H9 (cell line): Measurements from ENCODE around the gene FKRP. TPM values are rescaled to one million over a fixed set of nuclear protein-coding genes. Genes with fewer than 3 reads are reported as not detected.

Source experiments
- DNase-seq: peaks from one replicate; pipeline ENCODE4 v3.0.0-alpha.2; 2017
- H2AFZ ChIP-seq: one replicate; pipeline ENCODE4 v1.6.1; 2013; ENCODE audit warnings: mild to moderate bottlenecking, low read length, control low read depth, moderate library complexity
- H2AK5ac ChIP-seq: 2 replicates; pipeline ENCODE4 v1.6.1; 2013; ENCODE audit warnings: low read length, control low read depth, mixed read lengths; ENCODE audit not compliant: insufficient read length
- H2BK120ac ChIP-seq: one replicate; pipeline ENCODE4 v1.6.1; 2013; ENCODE audit warnings: low read depth, mild to moderate bottlenecking, low read length, control low read depth, inconsistent platforms; ENCODE audit not compliant: poor library complexity, severe bottlenecking
- H2BK12ac ChIP-seq: 2 replicates; pipeline ENCODE4 v1.6.1; 2013; ENCODE audit warnings: low read length, control low read depth, mixed read lengths, low read depth; ENCODE audit not compliant: insufficient read length
- H2BK15ac ChIP-seq: 2 replicates; pipeline ENCODE4 v1.6.1; 2013; ENCODE audit warnings: low read depth, low read length, control low read depth
- H2BK20ac ChIP-seq: one replicate; pipeline ENCODE4 v1.6.1; 2013; ENCODE audit warnings: low read depth, mild to moderate bottlenecking, low read length, control low read depth, inconsistent platforms; ENCODE audit not compliant: poor library complexity, severe bottlenecking
- H2BK5ac ChIP-seq: 2 replicates; pipeline ENCODE4 v1.6.1; 2013; ENCODE audit warnings: low read length, control low read depth, mixed read lengths; ENCODE audit not compliant: insufficient read length
- H3K14ac ChIP-seq: 2 replicates; pipeline ENCODE4 v1.6.1; 2013; ENCODE audit warnings: low read length, control low read depth; ENCODE audit not compliant: insufficient read depth
- H3K18ac ChIP-seq: 2 replicates; pipeline ENCODE4 v1.6.1; 2013; ENCODE audit warnings: low read depth, mild to moderate bottlenecking, mixed read lengths, low read length, control low read depth; ENCODE audit not compliant: insufficient read length
- H3K23ac ChIP-seq: 2 replicates; pipeline ENCODE4 v1.6.1; 2013; ENCODE audit warnings: low read length, control low read depth, mixed read lengths, low read depth; ENCODE audit not compliant: insufficient read length
- H3K23me2 ChIP-seq: 2 replicates; pipeline ENCODE4 v1.6.1; 2013; ENCODE audit warnings: low read depth, mild to moderate bottlenecking, mixed read lengths, low read length, control low read depth; ENCODE audit not compliant: insufficient read length, poor library complexity, severe bottlenecking
- H3K27ac ChIP-seq: 2 replicates; pipeline ENCODE4 v1.5.1; 2013; ENCODE audit warnings: low read length, control low read depth, mixed read lengths, low read depth; ENCODE audit not compliant: insufficient read length
- H3K27me3 ChIP-seq: 2 replicates; pipeline ENCODE4 v1.6.1; 2013; ENCODE audit warnings: low read length, control low read depth, inconsistent platforms; ENCODE audit not compliant: insufficient read depth
- H3K4ac ChIP-seq: 2 replicates; pipeline ENCODE4 v1.6.1; 2013; ENCODE audit warnings: low read depth, mild to moderate bottlenecking, control low read depth, inconsistent platforms, low read length, moderate library complexity
- H3K4me1 ChIP-seq: 2 replicates; pipeline ENCODE4 v1.6.1; 2013; ENCODE audit warnings: low read length, control low read depth, inconsistent platforms; ENCODE audit not compliant: insufficient read depth
- H3K4me2 ChIP-seq: 2 replicates; pipeline ENCODE4 v1.6.1; 2013; ENCODE audit warnings: low read length, control low read depth, mixed read lengths; ENCODE audit not compliant: insufficient read length, insufficient read depth
- H3K56ac ChIP-seq: 2 replicates; pipeline ENCODE4 v1.6.1; 2013; ENCODE audit warnings: low read depth, mild to moderate bottlenecking, mixed read lengths, low read length, control low read depth; ENCODE audit not compliant: insufficient read length
- H3K79me1 ChIP-seq: 2 replicates; pipeline ENCODE4 v1.6.1; 2013; ENCODE audit warnings: low read depth, mild to moderate bottlenecking, moderate library complexity, low read length, control low read depth, inconsistent platforms; ENCODE audit not compliant: insufficient read depth, poor library complexity, severe bottlenecking
- H3K79me2 ChIP-seq: 2 replicates; pipeline ENCODE4 v1.6.1; 2013; ENCODE audit warnings: low read length, control low read depth, inconsistent platforms; ENCODE audit not compliant: insufficient read depth
- H3K9ac ChIP-seq: 2 replicates; pipeline ENCODE4 v1.6.1; 2013; ENCODE audit warnings: low read length, control low read depth, mixed read lengths; ENCODE audit not compliant: insufficient read length; ENCODE audit errors: extremely low read depth
- H3K9me3 ChIP-seq: one replicate; pipeline ENCODE4 v1.6.1; 2013; ENCODE audit warnings: low read depth, low read length, inconsistent platforms; ENCODE audit not compliant: control insufficient read depth
- H3T11ph ChIP-seq: one replicate; pipeline ENCODE4 v1.6.1; 2013; ENCODE audit warnings: mild to moderate bottlenecking, low read length, control low read depth, inconsistent platforms
- H4K20me1 ChIP-seq: one replicate; pipeline ENCODE4 v1.6.1; 2013; ENCODE audit not compliant: control insufficient read depth, insufficient read length, insufficient read depth
- H4K5ac ChIP-seq: 2 replicates; pipeline ENCODE4 v1.6.1; 2013; ENCODE audit warnings: low read depth, mild to moderate bottlenecking, mixed read lengths, low read length, control low read depth; ENCODE audit not compliant: insufficient read length
- H4K8ac ChIP-seq: replicated peaks from 2 replicates; pipeline ENCODE4 v1.6.1; 2013; ENCODE audit warnings: low read length, control low read depth, mixed read lengths, low read depth; ENCODE audit not compliant: insufficient read length
- H4K91ac ChIP-seq: 2 replicates; pipeline ENCODE4 v1.6.1; 2013; ENCODE audit warnings: low read depth, mild to moderate bottlenecking, moderate library complexity, mixed read lengths, low read length, control low read depth; ENCODE audit not compliant: insufficient read length
- H3K27ac Mint-ChIP-seq, 3 experiments: 2 replicates in 2 of 3; 3 replicates in 1 of 3; pipeline ENCODE4 v1.8.0; 2020 to 2021; ENCODE audit warnings: mixed read lengths in 3 of 3, mild to moderate bottlenecking in 1 of 3, moderate library complexity in 1 of 3
- H3K27me3 Mint-ChIP-seq: 2 replicates; pipeline ENCODE4 v1.8.0; 2021; ENCODE audit warnings: low read depth, mild to moderate bottlenecking, moderate library complexity, mixed read lengths
- H3K36me3 Mint-ChIP-seq, 3 experiments: 2 replicates in 2 of 3; 3 replicates in 1 of 3; pipeline ENCODE4 v1.8.0; 2020 to 2021; ENCODE audit warnings: low read depth in 3 of 3, mixed read lengths in 3 of 3; ENCODE audit not compliant: insufficient read depth in 1 of 3
- H3K4me1 Mint-ChIP-seq, 2 experiments: 2 replicates each; pipeline ENCODE4 v1.8.0; 2020; ENCODE audit warnings: mixed read lengths in 2 of 2
- H3K4me3 Mint-ChIP-seq, 2 experiments: 2 replicates in 1 of 2; 3 replicates in 1 of 2; pipeline ENCODE4 v1.8.0; 2020 to 2021; ENCODE audit warnings: mild to moderate bottlenecking in 2 of 2, mixed read lengths in 2 of 2, moderate library complexity in 1 of 2
- H3K9me3 Mint-ChIP-seq, 2 experiments: 2 replicates in 1 of 2; 3 replicates in 1 of 2; pipeline ENCODE4 v1.8.0; 2020; ENCODE audit warnings: mild to moderate bottlenecking in 2 of 2, mixed read lengths in 2 of 2, moderate library complexity in 1 of 2
- WGBS: extraction: QIAGEN DNeasy Blood & Tissue Kit; methylation state at CpG from one replicate; pipeline ENCODE4 v1.1.7; 2013; ENCODE audit warnings: missing lambda C conversion rate, low lambda C conversion rate, mixed read lengths; ENCODE audit not compliant: insufficient read length; ENCODE audit errors: extremely low coverage; 5-methylcytosine and 5-hydroxymethylcytosine counted together
- total RNA-seq: library from RNA; stranded (reverse); gene quantifications from 2 replicates; pipeline ENCODE4 v1.2.1, GENCODE V29; 2021
- TF ChIP-seq, protein P1 (sequence below): fragments of 200-600 bp; sonication (generic); conservative IDR thresholded peaks from 3 replicates; pipeline ENCODE4 v1.8.0; 2021; ENCODE audit warnings: antibody characterized with exemption, mild to moderate bottlenecking

The FKRP gene
- total RNA-seq, 1 experiment from 2014 or later = 42.2 TPM

DNA sequence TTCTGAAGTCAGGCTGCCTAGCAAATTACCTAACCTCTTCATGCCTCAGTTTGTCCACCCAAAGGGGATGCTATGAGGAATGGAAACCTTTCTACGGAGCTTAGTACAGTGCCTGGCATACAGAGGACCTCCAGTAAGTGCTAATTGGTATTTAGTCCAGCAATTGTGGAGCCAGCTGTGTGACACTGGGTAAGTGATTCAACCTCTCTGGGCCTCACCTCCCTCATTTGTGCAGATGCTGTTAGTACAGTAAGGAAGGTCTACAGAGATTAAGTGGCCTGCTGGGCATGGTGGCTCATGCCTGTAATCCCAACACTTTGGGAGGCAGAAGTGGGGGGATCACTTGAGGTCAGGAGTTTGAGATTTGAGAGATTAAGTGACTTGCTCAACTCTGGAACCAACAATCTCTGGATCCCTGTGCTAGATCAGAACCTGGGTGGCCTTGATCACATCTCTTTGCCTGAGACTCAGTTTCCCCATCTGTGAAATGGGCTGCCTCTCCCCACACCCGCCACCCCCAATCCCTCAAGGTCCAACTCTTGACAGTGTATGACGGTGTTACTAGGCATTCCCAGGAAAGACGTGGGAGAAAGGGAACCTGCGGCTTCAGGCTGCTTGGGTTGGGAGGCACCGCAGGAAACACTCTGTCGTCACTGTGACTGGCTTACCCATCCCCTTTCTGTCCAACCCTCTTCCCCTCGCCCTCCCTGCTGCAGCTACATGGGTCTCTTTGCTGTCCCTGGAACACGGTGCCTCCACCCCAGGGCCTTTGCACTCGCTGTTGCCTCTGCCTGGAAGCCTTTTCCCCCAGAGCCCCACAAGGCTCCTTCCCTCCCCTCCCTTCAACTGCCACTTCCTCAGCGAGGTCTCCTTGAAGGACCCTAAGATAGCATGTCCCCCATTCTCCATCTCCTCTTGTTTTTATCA is 47.2 kb upstream of the FKRP start:
- H3K4me1 Mint-ChIP-seq = peaks cover 7 to 17% of the 10 kb centered on the region in 2 experiments
- Histone ChIP-seq H2BK15ac (no peak overlapping the region), H2AK5ac (no peak overlapping the region), H3K9ac (no peak overlapping the region), H3K23ac (no peak overlapping the region), H3K4ac (no peak overlapping the region), H4K91ac (no peak overlapping the region), H3K4me2 (no peak overlapping the region), H3T11ph (no peak overlapping the region), H3K18ac (no peak overlapping the region), H3K27me3 (no peaks in the 10 kb centered on the region), H2BK5ac (no peak overlapping the region), H3K79me1 (no peaks in the 10 kb centered on the region), H3K79me2 (no peaks in the 10 kb centered on the region), H3K14ac (no peak overlapping the region), H4K5ac (no peak overlapping the region), H3K4me1 (no peaks in the 10 kb centered on the region), H3K56ac (no peak overlapping the region), H4K8ac (no peak overlapping the region), H2BK12ac (no peak overlapping the region), H2BK120ac (no peak overlapping the region), H3K23me2 (no peaks in the 10 kb centered on the region), H2AFZ (no peak overlapping the region), H3K9me3 (no peaks in the 10 kb centered on the region), H4K20me1 (no peaks in the 10 kb centered on the region), H2BK20ac (no peak overlapping the region), H3K27ac (no peak overlapping the region)
- H3K27ac Mint-ChIP-seq = no peak overlapping the region; a peak in 2 of 7 replicates
- no peaks in the 10 kb centered on the region for H3K9me3 Mint-ChIP-seq
- no peak overlapping the region for H3K4me3 Mint-ChIP-seq
- no CpG with 5 or more reads among the region's 11 CpGs for WGBS
- no peak for DNase-seq
- TF ChIP-seq, protein P1, sequence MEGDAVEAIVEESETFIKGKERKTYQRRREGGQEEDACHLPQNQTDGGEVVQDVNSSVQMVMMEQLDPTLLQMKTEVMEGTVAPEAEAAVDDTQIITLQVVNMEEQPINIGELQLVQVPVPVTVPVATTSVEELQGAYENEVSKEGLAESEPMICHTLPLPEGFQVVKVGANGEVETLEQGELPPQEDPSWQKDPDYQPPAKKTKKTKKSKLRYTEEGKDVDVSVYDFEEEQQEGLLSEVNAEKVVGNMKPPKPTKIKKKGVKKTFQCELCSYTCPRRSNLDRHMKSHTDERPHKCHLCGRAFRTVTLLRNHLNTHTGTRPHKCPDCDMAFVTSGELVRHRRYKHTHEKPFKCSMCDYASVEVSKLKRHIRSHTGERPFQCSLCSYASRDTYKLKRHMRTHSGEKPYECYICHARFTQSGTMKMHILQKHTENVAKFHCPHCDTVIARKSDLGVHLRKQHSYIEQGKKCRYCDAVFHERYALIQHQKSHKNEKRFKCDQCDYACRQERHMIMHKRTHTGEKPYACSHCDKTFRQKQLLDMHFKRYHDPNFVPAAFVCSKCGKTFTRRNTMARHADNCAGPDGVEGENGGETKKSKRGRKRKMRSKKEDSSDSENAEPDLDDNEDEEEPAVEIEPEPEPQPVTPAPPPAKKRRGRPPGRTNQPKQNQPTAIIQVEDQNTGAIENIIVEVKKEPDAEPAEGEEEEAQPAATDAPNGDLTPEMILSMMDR = no peak
- H3K36me3 Mint-ChIP-seq = peaks cover 40 to 80% (median 79%) of the 10 kb centered on the region in 3 experiments; a peak in 6 of 7 replicates
- H3K27me3 Mint-ChIP-seq = no peaks in the 10 kb centered on the region; the same call in 1 of the 2 replicates
